K562 (cell line): Measurements from ENCODE around the gene GJA8. TPM values are rescaled to one million over a fixed set of nuclear protein-coding genes. Genes with fewer than 3 reads are reported as not detected.
"Not testable (repeated sequence)": the region's sequence is repeated elsewhere in the genome, so short reads cannot be mapped to it uniquely, and the experiment has no call there.

ENCODE experiments used
- ATAC-seq: fragments of 200-7000 bp; cut with Tn5 transposase; 3 replicates; pipeline ENCODE4 v1.9.1; 2020; ENCODE audit warnings: moderate library complexity
- BruUV-seq: library from RNA; stranded (reverse); fragments of 400-500 nt; replicated peaks from 2 replicates; lab custom pipeline; 2021; lab: Mats Ljungman, UMichigan
- CTCF ChIA-PET: fragments of 300-600 bp; formaldehyde crosslinking; extraction: SDS; loops from one replicate; lab custom pipeline; 2021; ENCODE audit warnings: low intra/inter-chr PET ratio; lab: Yijun Ruan, JAX
- POLR2A ChIA-PET: fragments of 300-600, 350-650 bp; sonication (Branson Sonifier 250); formaldehyde crosslinking; extraction: SDS; loops from one replicate; lab custom pipeline; 2021; ENCODE audit warnings: antibody characterized with exemption, inconsistent platforms; lab: Yijun Ruan, JAX
- DNase-seq, 4 experiments: peaks; one replicate each; pipeline versions ENCODE4 v3.0.0 to v3.0.0-alpha.2; 2011 to 2018; ENCODE audit warnings: low spot score in 3 of 4, mixed read lengths in 3 of 4; ENCODE audit errors: extremely low read depth in 1 of 4
- FAIRE-seq: peaks from 2 replicates; lab custom pipeline; 2011; peaks lifted over from hg19 to GRCh38; lab: Jason Lieb, UNC
- H2AFZ ChIP-seq: 2 replicates; pipeline ENCODE4 v1.6.0; 2011; ENCODE audit warnings: low read depth, low read length, control low read depth, inconsistent platforms
- H3K27ac ChIP-seq: fragments of 200-600 bp; 3 replicates; pipeline ENCODE4 v1.8.0; 2011; ENCODE audit warnings: low read depth, mild to moderate bottlenecking, control low read depth, inconsistent platforms, low read length, moderate library complexity, mixed read lengths; ENCODE audit errors: extremely low read depth
- H3K27me3 ChIP-seq, 2 experiments: fragments of 300-600 bp in 1 of 2; 2 replicates in 1 of 2; 3 replicates in 1 of 2; pipeline versions ENCODE4 v1.6.0 to v1.8.0; 2011; ENCODE audit warnings: inconsistent platforms in 2 of 2, low read length in 2 of 2, mild to moderate bottlenecking in 1 of 2, mixed read lengths in 1 of 2, moderate library complexity in 1 of 2; ENCODE audit not compliant: control insufficient read depth in 2 of 2, insufficient read depth in 2 of 2
- H3K36me3 ChIP-seq: fragments of 300-600 bp; 3 replicates; pipeline ENCODE4 v1.8.0; 2011; ENCODE audit warnings: mild to moderate bottlenecking, low read length, inconsistent platforms; ENCODE audit not compliant: control insufficient read depth, insufficient read depth
- H3K4me1 ChIP-seq, 2 experiments: fragments of 200-600 bp in 1 of 2; replicated peaks in 1 of 2; 2 replicates in 1 of 2; 3 replicates in 1 of 2; pipeline versions ENCODE4 v1.5.1 to v1.8.0; 2011; ENCODE audit warnings: inconsistent platforms in 2 of 2, low read length in 2 of 2, mild to moderate bottlenecking in 1 of 2, mixed read lengths in 1 of 2, moderate library complexity in 1 of 2; ENCODE audit not compliant: control insufficient read depth in 2 of 2, insufficient read depth in 2 of 2
- H3K4me2 ChIP-seq: 2 replicates; pipeline ENCODE4 v1.6.1; 2011; ENCODE audit warnings: low read length, control low read depth, inconsistent platforms, mixed read lengths; ENCODE audit not compliant: insufficient read depth
- H3K4me3 ChIP-seq: fragments of 200-600 bp; sonication (generic), shearing (Covaris generic); 2 replicates; pipeline ENCODE4 v1.5.1; 2016; ENCODE audit warnings: control low read depth, inconsistent platforms
- H3K79me2 ChIP-seq: fragments of 200-600 bp; 3 replicates; pipeline ENCODE4 v1.8.0; 2011; ENCODE audit warnings: low read length, inconsistent platforms; ENCODE audit not compliant: control insufficient read depth, insufficient read depth
- H3K9ac ChIP-seq, 2 experiments: 2 replicates each; pipeline versions ENCODE4 v1.6.0 to v1.6.1; 2011; ENCODE audit warnings: low read depth in 2 of 2, low read length in 2 of 2, control low read depth in 1 of 2, inconsistent platforms in 1 of 2, mild to moderate bottlenecking in 1 of 2, mixed read lengths in 1 of 2; ENCODE audit not compliant: insufficient read depth in 1 of 2
- H3K9me1 ChIP-seq: one replicate; pipeline ENCODE4 v1.6.0; 2011; ENCODE audit warnings: inconsistent platforms, mild to moderate bottlenecking, low read length, moderate library complexity; ENCODE audit not compliant: control insufficient read depth, insufficient read depth
- H3K9me3 ChIP-seq: replicated peaks from 2 replicates; pipeline ENCODE4 v1.5.1; 2011; ENCODE audit warnings: low read depth, low read length, inconsistent platforms; ENCODE audit not compliant: control insufficient read depth, insufficient read depth
- H4K20me1 ChIP-seq: replicated peaks from 2 replicates; pipeline ENCODE4 v1.6.1; 2011; ENCODE audit warnings: low read length, inconsistent platforms, mixed read lengths; ENCODE audit not compliant: control insufficient read depth, insufficient read depth
- EGR1 ChIP-seq: fragments of 450-650 bp; conservative IDR thresholded peaks from 2 replicates; pipeline ENCODE4 v1.6.1; 2017; ENCODE audit warnings: mild to moderate bottlenecking
- ZNF644 ChIP-seq: fragments of 200-800 bp; sonication (Bioruptor generic); IDR thresholded peaks from 2 replicates; pipeline ENCODE4 v1.6.1; 2016; ENCODE audit warnings: low read depth, missing genetic modification characterization, missing compliant biosample characterization
- WGBS: fragments of 100-300 bp; shearing (Covaris generic); methylation state at CpG from one replicate; pipeline ENCODE4 v1.1.6; 2016; ENCODE audit warnings: low coverage, mixed read lengths; ENCODE audit not compliant: insufficient coverage; ENCODE audit errors: missing lambda C conversion rate; 5-methylcytosine and 5-hydroxymethylcytosine counted together
- in situ Hi-C: fragments of 300-500 bp; cut with MboI; formaldehyde crosslinking; loops from 4 replicates; pipeline ENCODE4 v1.15.0; 2018; ENCODE audit warnings: inconsistent platforms, mixed read lengths
- intact Hi-C: fragments of 100-400 bp; cut with micrococcal nuclease; formaldehyde crosslinking; loops from 2 replicates; pipeline ENCODE4 v1.14.2; 2022
- polyA plus RNA-seq, 8 experiments: library from polyadenylated mRNA; depleted of rRNA in 4 of 8; stranded (reverse) in 5 of 8; unstranded in 3 of 8; fragments of >200 nt; fragmentation: Nextera tagmentation in 2 of 8; fragmentation: Illumina TruSeq in 1 of 8; extraction: Ambion mirVana in 2 of 8; extraction: Trizol in 1 of 8; gene quantifications; 2 replicates each; pipeline versions ENCODE4 v1.2.1 to v1.2.3, GENCODE V29; 2011 to 2014; ENCODE audit warnings: inconsistent platforms in 1 of 8, missing spikeins in 1 of 8
- total RNA-seq, 7 experiments: library from RNA; depleted of rRNA in 6 of 7; stranded (reverse); fragments of >200 nt in 6 of 7; fragmentation: Illumina TruSeq in 2 of 7; extraction: Trizol in 2 of 7; gene quantifications; 2 replicates each; pipeline versions ENCODE4 v1.2.1 to v1.2.3, GENCODE V29; 2011 to 2021; ENCODE audit warnings: low replicate concordance in 1 of 7
- TF ChIP-seq, protein P1 (sequence below): fragments of 450-650 bp; IDR thresholded peaks from 2 replicates; pipeline ENCODE4 v1.6.1; 2017; ENCODE audit warnings: mild to moderate bottlenecking, moderate library complexity

Gene GJA8
- total and polyA plus RNA-seq, 9 of the 15 experiments (the other 6 are each of a cell fraction or from before 2014, with no cell fraction given), result not detected

DNA sequence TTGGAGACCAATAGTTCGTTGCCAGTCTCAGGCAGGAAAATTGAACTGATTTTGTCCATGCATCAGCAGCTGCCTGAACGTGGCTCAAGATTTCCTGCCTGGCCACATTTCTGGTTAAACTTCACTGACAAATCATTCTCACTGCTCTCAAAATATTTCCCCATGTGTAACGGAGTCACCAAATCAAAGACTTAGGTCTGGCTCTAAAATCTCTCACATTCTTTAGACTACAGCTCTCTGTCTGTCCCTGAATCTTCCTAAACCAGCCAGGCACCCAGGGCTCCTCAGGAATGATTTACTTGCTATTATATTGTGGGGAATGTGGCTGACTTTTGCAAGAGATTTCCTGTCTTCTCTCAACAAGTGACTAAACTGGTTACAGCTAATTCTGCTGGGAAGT lies 49.2 kb upstream of the GJA8 start (continued):
- TF ChIP-seq, protein P1, sequence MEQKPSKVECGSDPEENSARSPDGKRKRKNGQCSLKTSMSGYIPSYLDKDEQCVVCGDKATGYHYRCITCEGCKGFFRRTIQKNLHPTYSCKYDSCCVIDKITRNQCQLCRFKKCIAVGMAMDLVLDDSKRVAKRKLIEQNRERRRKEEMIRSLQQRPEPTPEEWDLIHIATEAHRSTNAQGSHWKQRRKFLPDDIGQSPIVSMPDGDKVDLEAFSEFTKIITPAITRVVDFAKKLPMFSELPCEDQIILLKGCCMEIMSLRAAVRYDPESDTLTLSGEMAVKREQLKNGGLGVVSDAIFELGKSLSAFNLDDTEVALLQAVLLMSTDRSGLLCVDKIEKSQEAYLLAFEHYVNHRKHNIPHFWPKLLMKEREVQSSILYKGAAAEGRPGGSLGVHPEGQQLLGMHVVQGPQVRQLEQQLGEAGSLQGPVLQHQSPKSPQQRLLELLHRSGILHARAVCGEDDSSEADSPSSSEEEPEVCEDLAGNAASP, result no peak
- TF ChIP-seq ZNF644, result no peak

DNA sequence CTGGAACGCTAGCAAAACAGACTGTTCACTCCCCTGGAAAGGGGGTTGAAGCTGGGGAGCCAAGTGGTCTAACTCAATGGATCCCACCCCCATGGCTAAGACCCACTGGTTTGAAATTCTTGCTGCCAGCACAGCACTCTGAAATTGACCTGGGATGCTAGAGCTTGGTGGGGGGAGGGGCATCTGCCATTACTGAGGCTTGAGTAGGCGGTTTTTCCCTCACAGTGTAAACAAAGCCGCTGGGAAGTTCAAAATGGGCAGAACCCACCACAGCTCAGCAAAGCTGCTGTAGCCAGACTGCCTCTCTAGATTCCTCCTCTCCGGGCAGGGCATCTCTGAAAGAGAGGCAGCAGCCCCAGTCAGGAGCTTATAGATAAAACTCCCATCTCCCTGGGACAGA lies 47.6 kb upstream of the GJA8 start:
- ATAC-seq, H3K9me1 ChIP-seq, CTCF ChIA-PET, H3K4me1 ChIP-seq, in situ Hi-C loops, H3K27me3 ChIP-seq, H3K27ac ChIP-seq, H3K9me3 ChIP-seq, H3K36me3 ChIP-seq, H4K20me1 ChIP-seq, BruUV-seq, H3K9ac ChIP-seq: not testable (repeated sequence)
- POLR2A ChIA-PET, result interaction anchor here (0.8 kb wide), 1 partner anchor 10 kb away, joined by 3 read pairs; no protein-coding TSS in a partner anchor
- WGBS, result 15% methylated on average over 4 of the region's 4 CpGs
- TF ChIP-seq EGR1, result peak; percentile 34; the same call in 1 of the 2 replicates
- TF ChIP-seq, all 486 proteins: peak for 1; not testable (repeated sequence) for 485
- intact Hi-C loops, result loop anchor here (5.0 kb wide), 1 partner anchor 38 kb away; no protein-coding TSS in a partner anchor
- Histone ChIP-seq H3K4me2 (peak overlapping the region; percentile 13; the same call in 1 of the 2 replicates), H2AFZ (peak overlapping the region; percentile 2; the same call in 1 of the 2 replicates)
- H3K79me2 ChIP-seq, FAIRE-seq, H3K4me3 ChIP-seq, DNase-seq: not testable (repeated sequence)

DNA sequence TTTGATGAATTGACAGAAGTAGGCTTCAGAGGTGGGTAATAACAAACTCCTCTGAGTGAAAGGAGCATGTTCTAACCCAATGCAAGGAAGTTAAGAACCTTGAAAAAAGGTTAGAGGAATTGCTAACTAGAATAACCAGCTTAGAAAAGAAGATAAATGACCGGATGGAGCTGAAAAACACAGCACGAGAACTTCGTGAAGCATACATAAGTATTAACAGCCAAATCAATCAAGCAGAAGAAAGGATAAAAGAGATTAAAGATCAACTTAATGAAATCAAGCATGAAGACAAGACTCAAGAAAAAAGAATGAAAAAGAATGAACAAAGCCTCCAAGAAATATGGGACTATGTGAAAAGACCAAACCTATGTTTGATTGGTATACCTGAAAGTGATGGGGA lies 46.6 kb upstream of the GJA8 start:
- H2AFZ ChIP-seq, CTCF ChIA-PET, in situ Hi-C loops, H3K9ac ChIP-seq, DNase-seq, ATAC-seq, BruUV-seq, H3K4me2 ChIP-seq, H3K9me3 ChIP-seq, intact Hi-C loops, POLR2A ChIA-PET, H3K36me3 ChIP-seq, H3K4me3 ChIP-seq, FAIRE-seq, H3K79me2 ChIP-seq, H3K4me1 ChIP-seq, H3K27me3 ChIP-seq, H4K20me1 ChIP-seq, H3K9me1 ChIP-seq, H3K27ac ChIP-seq: not testable (repeated sequence)
- WGBS, result 9% methylated on average over 3 of the region's 3 CpGs
